ENCODE results near the gene CCDC63. TPM values are rescaled to one million over a fixed set of nuclear protein-coding genes. Genes with fewer than 3 reads are reported as not detected.

The CCDC63 gene
- total RNA-seq, 2 donors from 2014 or later, result not detected

DNA sequence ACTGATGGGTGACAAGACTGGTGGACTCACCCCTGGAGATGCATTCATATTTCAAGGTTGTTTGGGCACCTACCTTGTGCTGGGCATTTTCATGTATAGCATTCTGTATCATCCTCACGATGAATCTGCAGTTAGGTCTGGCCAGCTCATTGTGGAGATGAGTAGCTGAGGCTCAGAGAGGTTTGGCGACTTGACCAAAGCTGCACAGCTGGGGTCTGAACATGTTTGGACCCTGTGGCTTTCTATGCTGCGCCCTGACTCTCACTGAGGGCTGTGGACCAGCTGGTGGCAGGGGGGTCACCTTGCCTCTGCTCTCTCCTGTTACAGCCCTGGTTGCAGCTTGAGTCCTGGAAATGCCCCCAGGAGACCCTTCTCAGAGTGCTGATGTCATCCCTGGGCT lies 24.9 kb upstream of the CCDC63 start:
- no peak overlapping the region for H3K27ac Mint-ChIP-seq
- DNase-seq (ENCODE audit: low spot score) (no peak), ATAC-seq (no peak)
- peaks cover 4% of the 10 kb centered on the region in 2 donors for H3K4me1 Mint-ChIP-seq (ENCODE audit: low read depth in 2 of 2)
- H3K27me3 Mint-ChIP-seq, result peaks cover 6 to 10% of the 10 kb centered on the region in 2 donors
- no peak overlapping the region for H3K4me3 Mint-ChIP-seq
- no peaks in the 10 kb centered on the region for H3K36me3 Mint-ChIP-seq
- no peaks in the 10 kb centered on the region for H3K9me3 Mint-ChIP-seq

DNA sequence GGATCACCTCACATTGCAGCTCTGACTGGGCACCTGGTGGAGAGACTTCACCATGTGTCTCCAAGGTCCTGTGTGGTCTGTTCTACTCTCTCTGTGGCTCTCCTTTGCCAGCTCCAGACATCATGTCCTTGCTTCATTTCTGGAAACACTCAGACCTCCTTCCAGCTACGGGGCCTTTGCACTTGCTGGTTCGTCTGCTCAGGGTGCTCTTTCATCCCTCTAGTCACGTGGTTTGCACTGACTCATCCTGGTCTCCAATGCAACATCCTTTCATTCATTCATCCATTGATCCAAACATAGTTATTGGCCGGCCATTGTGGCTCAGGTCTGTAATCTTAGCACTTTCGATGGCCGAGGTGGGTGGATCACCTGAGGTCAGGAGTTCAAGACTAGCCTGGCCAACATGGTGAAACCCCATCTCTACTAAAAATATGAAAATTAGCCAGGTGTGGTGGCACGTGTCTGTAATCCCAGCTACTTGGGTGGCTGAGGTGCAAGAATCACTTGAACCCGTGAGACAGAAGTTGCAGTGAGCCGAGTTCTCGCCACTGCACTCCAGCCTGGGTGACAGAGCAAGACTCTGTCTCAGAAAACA lies 23.9 kb upstream of the CCDC63 start:
- no peaks in the 10 kb centered on the region for H3K36me3 Mint-ChIP-seq
- DNase-seq (ENCODE audit: low spot score), result no peak
- H3K27me3 Mint-ChIP-seq, result peaks cover 6 to 10% of the 10 kb centered on the region in 2 donors
- ATAC-seq, result peak in 1 of 2 donors; percentile 39
- no peak overlapping the region for H3K4me3 Mint-ChIP-seq
- no peaks in the 10 kb centered on the region for H3K9me3 Mint-ChIP-seq
- H3K27ac Mint-ChIP-seq, result no peak overlapping the region
- peaks cover 5% of the 10 kb centered on the region in 2 donors for H3K4me1 Mint-ChIP-seq (ENCODE audit: low read depth in 2 of 2)

DNA sequence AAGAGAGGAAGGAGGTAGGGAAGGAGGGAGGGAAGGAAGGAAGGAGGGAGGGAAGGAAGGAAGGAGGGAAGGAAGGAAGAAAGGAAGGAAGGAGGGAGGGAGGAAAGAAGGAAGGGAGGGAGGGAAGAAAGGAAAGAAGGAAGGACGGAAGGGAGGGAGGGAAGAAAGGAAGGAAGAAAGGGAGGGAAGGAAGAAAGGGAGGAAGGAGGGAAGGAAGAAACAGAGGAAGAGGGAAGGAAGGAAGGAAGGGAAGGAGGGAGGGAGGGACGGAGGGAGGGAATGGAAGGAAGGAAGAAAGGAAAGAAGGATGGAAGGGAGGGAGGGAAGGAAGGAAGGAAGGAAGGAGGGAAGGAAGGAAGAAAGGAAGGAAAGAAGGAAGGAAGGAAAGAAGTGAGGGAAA lies 22.4 kb upstream of the CCDC63 start:
- no peaks in the 10 kb centered on the region for H3K36me3 Mint-ChIP-seq
- H3K9me3 Mint-ChIP-seq, result no peaks in the 10 kb centered on the region
- DNase-seq (ENCODE audit: low spot score) (no peak), ATAC-seq (no peak)
- peaks cover 5% of the 10 kb centered on the region in 2 donors for H3K4me1 Mint-ChIP-seq (ENCODE audit: low read depth in 2 of 2)
- no peak overlapping the region for H3K27ac Mint-ChIP-seq
- peaks cover 6 to 10% of the 10 kb centered on the region in 2 donors for H3K27me3 Mint-ChIP-seq
- no peak overlapping the region for H3K4me3 Mint-ChIP-seq

DNA sequence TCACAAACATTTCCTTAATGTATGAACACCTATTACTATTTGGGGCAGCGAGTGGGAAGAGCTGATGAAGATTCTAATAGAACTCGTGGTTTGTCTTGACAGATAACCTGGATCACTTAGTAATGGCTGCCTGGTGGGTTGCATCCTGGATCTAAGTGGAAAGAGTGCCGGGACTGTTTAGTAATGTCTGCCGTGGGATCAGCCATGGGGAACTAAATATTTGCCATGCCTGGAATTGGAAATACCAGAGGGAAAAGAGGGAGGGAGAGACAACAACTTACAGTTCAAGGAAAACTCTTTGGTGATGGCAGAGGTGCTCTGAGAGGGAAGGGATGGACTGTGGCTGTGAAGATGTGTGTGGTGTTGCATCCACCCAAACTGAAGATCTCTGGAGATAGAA lies 21.3 kb upstream of the CCDC63 start:
- ATAC-seq, result no peak
- no peaks in the 10 kb centered on the region for H3K9me3 Mint-ChIP-seq
- no peak for DNase-seq (ENCODE audit: low spot score)
- H3K27me3 Mint-ChIP-seq, result peaks cover 6 to 10% of the 10 kb centered on the region in 2 donors
- H3K4me1 Mint-ChIP-seq (ENCODE audit: low read depth in 2 of 2), result peaks cover 5% of the 10 kb centered on the region in 2 donors
- no peaks in the 10 kb centered on the region for H3K36me3 Mint-ChIP-seq
- no peak overlapping the region for H3K4me3 Mint-ChIP-seq
- no peak overlapping the region for H3K27ac Mint-ChIP-seq

DNA sequence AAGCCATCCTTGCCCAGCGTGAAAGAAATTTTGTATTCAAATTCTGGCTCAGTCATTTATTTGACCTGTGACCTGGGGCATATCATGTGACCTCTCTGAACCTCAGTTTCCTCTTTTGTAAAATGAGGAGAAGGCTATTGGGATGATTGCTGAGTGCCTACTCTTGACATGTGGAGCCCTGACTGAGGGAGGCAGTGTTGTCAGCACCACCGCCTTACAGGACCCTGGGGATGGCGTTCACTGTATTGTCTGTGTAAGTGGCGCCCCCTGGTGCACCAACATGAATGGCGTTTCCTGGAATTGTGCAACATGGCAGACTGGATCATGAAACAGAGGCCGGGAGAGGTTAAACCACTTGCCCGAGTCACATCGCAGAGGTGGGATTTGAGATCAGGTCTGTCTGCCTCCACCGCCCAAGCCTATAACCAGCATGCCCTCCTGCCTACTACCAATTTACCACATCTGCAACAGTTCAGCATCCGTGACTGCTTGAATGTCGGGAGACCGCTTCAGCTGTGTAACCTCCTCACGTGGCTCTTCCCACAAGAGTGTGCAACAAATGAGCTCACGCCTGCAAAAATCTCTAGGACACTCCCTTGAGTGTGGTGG lies 20.1 kb upstream of the CCDC63 start:
- H3K4me3 Mint-ChIP-seq, result peak overlapping the region; percentile 49
- ATAC-seq (peak; percentile 84), DNase-seq (ENCODE audit: low spot score) (peak; percentile 72)
- H3K27me3 Mint-ChIP-seq, result peaks cover 6 to 7% of the 10 kb centered on the region in 2 donors
- no peaks in the 10 kb centered on the region for H3K9me3 Mint-ChIP-seq
- no peaks in the 10 kb centered on the region for H3K36me3 Mint-ChIP-seq
- peaks cover 5% of the 10 kb centered on the region in 2 donors for H3K4me1 Mint-ChIP-seq (ENCODE audit: low read depth in 2 of 2)
- H3K27ac Mint-ChIP-seq, result no peak overlapping the region

DNA sequence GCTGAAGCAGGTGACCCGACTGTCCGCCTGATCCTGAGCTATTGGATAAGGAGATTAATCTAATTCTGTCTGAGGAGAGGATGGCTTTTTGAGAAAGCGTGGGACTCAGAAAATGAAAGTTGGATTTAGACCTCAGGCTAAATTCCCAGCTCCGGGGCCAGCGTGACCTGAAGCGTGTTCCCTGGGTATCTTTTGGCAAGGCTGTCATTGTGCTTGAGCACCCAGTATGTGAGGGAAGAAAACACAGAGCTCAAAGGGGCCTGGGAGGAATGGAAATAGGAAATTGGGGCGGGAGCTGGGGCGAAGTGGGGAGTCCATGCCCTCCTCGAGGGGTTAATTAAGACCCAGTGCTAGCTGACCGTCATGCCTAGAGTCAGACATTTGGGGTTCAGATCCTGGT lies 17.5 kb upstream of the CCDC63 start:
- Mint-ChIP-seq H3K27ac (no peak overlapping the region), H3K4me3 (no peak overlapping the region), H3K4me1 (ENCODE audit: low read depth in 2 of 2) (peaks cover 5% of the 10 kb centered on the region in 2 donors), H3K27me3 (peaks cover 3 to 13% of the 10 kb centered on the region in 2 donors), H3K9me3 (no peaks in the 10 kb centered on the region), H3K36me3 (no peaks in the 10 kb centered on the region)
- ATAC-seq (no peak), DNase-seq (ENCODE audit: low spot score) (no peak)

DNA sequence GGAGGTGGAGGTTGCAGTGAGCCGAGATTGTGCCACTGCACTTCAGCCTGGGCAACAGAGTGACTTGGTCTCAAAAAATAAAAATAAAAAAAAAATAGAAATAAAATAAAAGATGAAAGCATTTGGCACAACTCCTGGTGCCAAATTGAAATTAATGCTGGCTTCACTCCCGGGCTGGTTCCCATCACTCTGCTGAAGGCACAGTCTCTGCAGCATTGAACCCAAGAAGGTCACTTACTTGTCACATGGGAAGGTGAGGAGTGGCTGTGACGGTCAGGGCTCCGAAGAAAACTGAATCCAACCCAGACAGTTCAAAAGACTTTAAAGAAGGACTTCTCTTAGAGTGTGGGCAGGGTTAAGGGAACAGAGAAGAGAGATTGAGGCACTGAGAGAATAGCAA lies 10.5 kb upstream of the CCDC63 start:
- Mint-ChIP-seq H3K27me3 (peaks cover 7 to 10% of the 10 kb centered on the region in 2 donors), H3K27ac (peak overlapping the region in 1 of 2 donors; percentile 22), H3K9me3 (no peaks in the 10 kb centered on the region), H3K4me1 (ENCODE audit: low read depth in 2 of 2) (no peaks in the 10 kb centered on the region), H3K36me3 (no peaks in the 10 kb centered on the region), H3K4me3 (no peak overlapping the region)
- DNase-seq (ENCODE audit: low spot score), result no peak
- ATAC-seq, result no peak

DNA sequence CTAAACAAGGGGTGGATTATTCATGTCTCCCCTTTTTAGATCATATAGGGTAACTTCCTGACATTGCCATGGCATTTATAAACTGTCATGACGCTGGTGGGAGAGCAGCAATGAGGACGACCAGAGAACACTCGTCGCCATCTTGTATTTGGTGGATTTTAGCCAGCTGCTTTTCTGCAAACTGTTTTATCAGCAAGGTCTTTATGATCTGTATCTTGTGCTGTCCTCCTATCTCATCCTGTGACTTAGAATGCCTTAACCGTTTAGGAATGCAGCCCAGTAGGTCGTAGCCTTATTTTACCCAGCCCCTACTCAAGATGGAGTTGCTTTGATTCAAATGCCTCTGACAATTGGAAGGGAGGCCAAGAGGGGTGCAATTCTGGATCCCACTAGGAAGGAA lies 5.8 kb upstream of the CCDC63 start:
- ATAC-seq, result no peak
- peaks cover 17 to 18% of the 10 kb centered on the region in 2 donors for H3K27me3 Mint-ChIP-seq
- no peaks in the 10 kb centered on the region for H3K4me1 Mint-ChIP-seq (ENCODE audit: low read depth in 2 of 2)
- no peaks in the 10 kb centered on the region for H3K9me3 Mint-ChIP-seq
- no peaks in the 10 kb centered on the region for H3K36me3 Mint-ChIP-seq
- no peak overlapping the region for H3K27ac Mint-ChIP-seq
- DNase-seq (ENCODE audit: low spot score), result no peak
- no peak overlapping the region for H3K4me3 Mint-ChIP-seq

DNA sequence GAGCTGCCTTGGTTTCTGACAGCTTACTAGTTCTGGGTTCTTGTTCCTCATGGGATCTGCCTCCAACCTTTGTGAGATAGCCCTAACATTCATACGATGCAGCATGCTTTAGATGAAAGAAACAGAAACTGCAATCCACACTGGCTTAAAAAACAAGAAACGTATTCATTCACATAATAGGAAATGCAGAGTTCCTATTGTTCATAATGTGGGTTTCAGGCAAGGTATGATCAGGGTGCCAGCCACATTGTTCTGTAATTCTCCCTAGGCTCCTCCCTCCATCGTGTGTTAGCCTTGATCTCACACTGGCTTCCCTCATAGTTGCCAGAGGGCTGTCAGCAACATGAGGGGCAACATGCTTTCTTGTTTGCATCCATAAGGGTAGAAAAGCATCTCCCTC lies 2.7 kb upstream of the CCDC63 start:
- ATAC-seq (no peak), DNase-seq (ENCODE audit: low spot score) (no peak)
- no peaks in the 10 kb centered on the region for H3K36me3 Mint-ChIP-seq
- H3K27ac Mint-ChIP-seq, result no peak overlapping the region
- no peaks in the 10 kb centered on the region for H3K9me3 Mint-ChIP-seq
- H3K4me1 Mint-ChIP-seq (ENCODE audit: low read depth in 2 of 2), result peaks cover 0 to 5% of the 10 kb centered on the region in 2 donors
- H3K27me3 Mint-ChIP-seq, result peaks cover 25 to 43% of the 10 kb centered on the region in 2 donors
- H3K4me3 Mint-ChIP-seq, result no peak overlapping the region

DNA sequence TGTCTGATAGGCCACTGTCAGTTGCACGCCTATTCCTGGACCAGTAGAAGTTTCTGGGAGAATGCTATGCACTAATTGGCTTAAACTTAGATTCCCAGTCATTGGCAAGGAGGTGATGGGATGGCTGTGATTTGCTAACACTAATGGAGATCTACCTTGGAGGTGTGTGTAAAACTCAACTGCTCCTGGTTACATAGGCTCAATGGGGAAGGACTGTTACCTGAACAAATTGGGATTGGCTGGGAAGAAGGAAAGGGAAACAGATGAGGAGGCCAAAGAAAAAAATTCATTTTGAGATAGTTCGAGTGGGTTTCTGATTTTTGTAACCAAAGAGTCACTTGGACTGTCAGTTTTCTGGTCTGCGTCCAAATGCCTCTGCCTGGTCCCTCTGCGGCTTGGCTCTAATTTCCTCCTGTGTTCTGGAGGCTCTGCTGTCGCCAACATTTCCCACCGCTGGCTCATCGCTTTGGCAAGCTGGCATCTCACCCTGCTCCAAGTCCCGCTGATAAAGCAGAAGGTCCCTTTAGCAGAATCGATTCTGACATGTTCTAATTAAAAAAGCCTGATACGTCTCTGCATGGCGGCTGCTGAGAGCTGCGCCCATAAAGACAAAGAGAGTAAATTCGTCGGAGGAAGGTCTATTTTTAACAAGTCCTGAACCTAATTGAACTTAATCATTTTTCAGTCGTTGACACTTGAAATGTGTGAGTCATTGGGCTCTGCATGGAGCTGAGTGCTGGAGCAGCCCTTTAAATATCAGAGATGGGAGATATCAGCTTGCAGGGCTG lies 2.0 kb upstream of the CCDC63 start:
- peaks cover 0 to 5% of the 10 kb centered on the region in 2 donors for H3K4me1 Mint-ChIP-seq (ENCODE audit: low read depth in 2 of 2)
- H3K9me3 Mint-ChIP-seq, result no peaks in the 10 kb centered on the region
- no peaks in the 10 kb centered on the region for H3K36me3 Mint-ChIP-seq
- peaks cover 23 to 43% of the 10 kb centered on the region in 2 donors for H3K27me3 Mint-ChIP-seq
- no peak for ATAC-seq
- no peak overlapping the region for H3K27ac Mint-ChIP-seq
- DNase-seq (ENCODE audit: low spot score), result no peak
- no peak overlapping the region for H3K4me3 Mint-ChIP-seq

DNA sequence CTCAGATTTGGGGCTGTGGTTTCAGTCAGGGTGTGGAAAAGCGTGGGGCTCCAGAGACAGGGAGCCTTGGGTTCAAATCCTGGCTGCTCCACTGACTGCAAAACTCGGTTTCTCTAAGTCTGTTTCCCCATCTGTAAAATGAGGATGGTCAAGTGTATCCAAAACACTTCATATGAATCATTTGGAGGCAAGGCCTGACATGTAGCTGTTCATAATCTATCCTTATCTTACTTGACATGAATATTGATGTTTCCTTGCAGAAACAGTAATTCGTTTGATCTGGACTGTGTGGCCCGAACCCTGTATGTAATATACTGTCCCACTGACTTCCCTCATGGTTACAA lies 1.5 kb upstream of the CCDC63 start:
- Mint-ChIP-seq H3K4me3 (no peak overlapping the region), H3K27me3 (peaks cover 25 to 43% of the 10 kb centered on the region in 2 donors), H3K36me3 (no peaks in the 10 kb centered on the region), H3K4me1 (ENCODE audit: low read depth in 2 of 2) (peaks cover 0 to 5% of the 10 kb centered on the region in 2 donors), H3K27ac (no peak overlapping the region), H3K9me3 (no peaks in the 10 kb centered on the region)
- ATAC-seq (no peak), DNase-seq (ENCODE audit: low spot score) (no peak)

DNA sequence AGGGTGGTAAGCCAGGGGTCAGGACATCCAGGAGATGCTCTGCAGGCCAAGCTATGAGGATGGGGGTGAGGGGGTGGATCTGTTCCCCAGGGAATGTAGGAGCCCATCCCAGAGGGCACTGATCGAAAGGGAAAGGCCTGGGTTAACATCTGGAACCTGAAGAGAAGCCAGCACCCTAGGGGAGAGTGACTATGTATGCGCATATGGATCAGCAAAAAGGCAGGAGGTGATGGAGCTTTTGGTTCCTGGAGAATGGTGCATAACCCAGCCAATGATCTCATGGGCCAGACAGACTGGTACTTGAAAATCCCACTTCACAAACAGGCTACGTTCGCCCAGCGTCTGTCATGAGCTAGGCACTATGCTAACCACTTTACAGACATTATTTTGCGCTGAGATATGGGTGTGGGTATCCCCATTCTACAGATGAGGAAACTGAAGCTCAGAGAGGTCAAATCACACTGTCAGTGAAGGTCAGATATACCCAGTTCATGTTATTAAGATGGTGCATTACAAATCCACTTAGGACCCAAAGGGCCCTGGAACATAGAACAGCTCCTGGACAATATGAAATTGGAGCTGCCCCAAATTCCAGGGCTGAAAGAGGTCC lies 1.6 kb downstream of the CCDC63 start:
- no peak for DNase-seq (ENCODE audit: low spot score)
- H3K27me3 Mint-ChIP-seq, result peaks cover 31 to 56% of the 10 kb centered on the region in 2 donors
- no peak overlapping the region for H3K4me3 Mint-ChIP-seq

DNA sequence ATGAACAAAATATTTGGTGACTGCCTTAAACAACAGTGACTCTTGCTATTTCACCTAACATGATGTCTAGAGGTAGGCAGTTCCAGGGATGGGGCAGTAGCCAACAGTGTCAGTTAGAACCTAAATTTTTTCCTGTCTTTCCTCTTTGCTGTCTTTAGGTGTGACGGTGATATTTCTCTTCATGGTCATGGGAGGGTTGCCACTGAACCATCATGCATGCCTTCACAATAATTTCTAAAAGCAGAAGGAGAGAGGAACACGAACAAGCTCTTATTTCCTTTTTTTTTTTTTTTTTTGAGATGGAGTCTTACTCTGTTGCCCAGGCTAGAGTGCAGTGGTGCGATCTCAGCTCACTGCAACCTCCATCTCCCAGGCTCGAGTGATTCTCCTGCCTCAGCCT lies 2.4 kb downstream of the CCDC63 start:
- Mint-ChIP-seq H3K4me1 (ENCODE audit: low read depth in 2 of 2) (peaks cover 0 to 5% of the 10 kb centered on the region in 2 donors), H3K9me3 (no peaks in the 10 kb centered on the region), H3K36me3 (no peaks in the 10 kb centered on the region), H3K27me3 (peaks cover 27 to 56% of the 10 kb centered on the region in 2 donors), H3K4me3 (no peak overlapping the region), H3K27ac (no peak overlapping the region)
- no peak for DNase-seq (ENCODE audit: low spot score)
- no peak for ATAC-seq

More for the DNA sequence above, 1.6 kb downstream of the CCDC63 start:
- no peak for ATAC-seq
- H3K27ac Mint-ChIP-seq, result no peak overlapping the region
- H3K36me3 Mint-ChIP-seq, result no peaks in the 10 kb centered on the region
- H3K4me1 Mint-ChIP-seq (ENCODE audit: low read depth in 2 of 2), result peaks cover 0 to 5% of the 10 kb centered on the region in 2 donors
- no peaks in the 10 kb centered on the region for H3K9me3 Mint-ChIP-seq

All from natural killer cell treated with Interleukin-12 subunit alpha and Interleukin-12 subunit beta and Interleukin-15 and Interleukin-18, amount 100 ng/mL, for 72 hours (primary cell).